ENCODE results near the gene ITLN1. TPM values are rescaled to one million over a fixed set of nuclear protein-coding genes. Genes with fewer than 3 reads are reported as not detected.

Gene ITLN1
- polyA plus RNA-seq, 1 donor from 2014 or later, result not detected

- Histone ChIP-seq H3K9me3 (ENCODE audit: low read length) (no peaks in the 10 kb centered on the region), H3K27ac (ENCODE audit: low read length) (no peak overlapping the region), H3F3A (ENCODE audit: insufficient read depth, low read length, poor library complexity, severe bottlenecking) (no peaks in the 10 kb centered on the region), H3K9me2 (ENCODE audit: insufficient read depth, low read length) (no peaks in the 10 kb centered on the region), H3K9ac (ENCODE audit: low read length) (no peak overlapping the region), H2AFZ (ENCODE audit: low read depth, low read length) (no peak overlapping the region), H3K27me3 (ENCODE audit: insufficient read depth, low read depth, low read length) (no peaks in the 10 kb centered on the region), H3K79me2 (replicated peaks; ENCODE audit: insufficient read depth, low read length) (no peaks in the 10 kb centered on the region), H3K4me2 (ENCODE audit: low read length) (no peak overlapping the region), H4K20me1 (ENCODE audit: insufficient read depth) (no peaks in the 10 kb centered on the region), H3K36me3 (ENCODE audit: insufficient read depth, low read length) (no peaks in the 10 kb centered on the region), H3K4me3 (ENCODE audit: low read length) (no peak overlapping the region)
- TF ChIP-seq POLR2AphosphoS5 (IDR thresholded peaks at IDR 0.05) (no peak), SMC3 (conservative IDR thresholded peaks at IDR 0.05; ENCODE audit: poor library complexity) (no peak), EZH2 (IDR thresholded peaks at IDR 0.05; ENCODE audit: borderline replicate concordance, insufficient read depth, low read length, poor library complexity, severe bottlenecking) (no peak), REST (IDR thresholded peaks at IDR 0.05; ENCODE audit: borderline replicate concordance) (no peak), RAD21 (conservative IDR thresholded peaks at IDR 0.05) (no peak), MXI1 (conservative IDR thresholded peaks at IDR 0.05; ENCODE audit: poor library complexity, severe bottlenecking) (no peak), EP300 (conservative IDR thresholded peaks at IDR 0.05; ENCODE audit: poor library complexity, severe bottlenecking) (no peak), CTCF (IDR thresholded peaks at IDR 0.05; ENCODE audit: poor library complexity, severe bottlenecking) (no peak), TAF1 (IDR thresholded peaks at IDR 0.05; ENCODE audit: low read depth) (no peak)
Measured at GRCh38 chr1:160850993-160851392, 34.0 kb downstream of the ITLN1 start.

GRCh38 chr1:160850541-160850940 is 34.4 kb downstream of the ITLN1 start:
- no peak overlapping the region for H3K4me2 ChIP-seq (ENCODE audit: low read length)
- TF ChIP-seq EP300 (conservative IDR thresholded peaks at IDR 0.05; ENCODE audit: poor library complexity, severe bottlenecking) (no peak), TAF1 (IDR thresholded peaks at IDR 0.05; ENCODE audit: low read depth) (no peak), MXI1 (conservative IDR thresholded peaks at IDR 0.05; ENCODE audit: poor library complexity, severe bottlenecking) (no peak), CTCF (IDR thresholded peaks at IDR 0.05; ENCODE audit: poor library complexity, severe bottlenecking) (no peak), REST (IDR thresholded peaks at IDR 0.05; ENCODE audit: borderline replicate concordance) (no peak)
- no peak overlapping the region for H3K27ac ChIP-seq (ENCODE audit: low read length)
- no peaks in the 10 kb centered on the region for H3K27me3 ChIP-seq (ENCODE audit: insufficient read depth, low read depth, low read length)
- no peaks in the 10 kb centered on the region for H4K20me1 ChIP-seq (ENCODE audit: insufficient read depth)
- no peaks in the 10 kb centered on the region for H3F3A ChIP-seq (ENCODE audit: insufficient read depth, low read length, poor library complexity, severe bottlenecking)
- no peaks in the 10 kb centered on the region for H3K36me3 ChIP-seq (ENCODE audit: insufficient read depth, low read length)
- no peak overlapping the region for H2AFZ ChIP-seq (ENCODE audit: low read depth, low read length)
- no peaks in the 10 kb centered on the region for H3K79me2 ChIP-seq (replicated peaks; ENCODE audit: insufficient read depth, low read length)
- H3K9me3 ChIP-seq (ENCODE audit: low read length), result no peaks in the 10 kb centered on the region
- no peak overlapping the region for H3K4me3 ChIP-seq (ENCODE audit: low read length)
- H3K9me2 ChIP-seq (ENCODE audit: insufficient read depth, low read length), result no peaks in the 10 kb centered on the region
- H3K9ac ChIP-seq (ENCODE audit: low read length), result no peak overlapping the region
